Thyroid gland (tissue), 4 donors: ENCODE data around the gene SHTN1.

ENCODE experiments used
- CTCF ChIP-seq, 6 experiments: fragments of 200-600 bp in 3 of 6; fragments of 450-650 bp in 3 of 6; sonication (generic) in 3 of 6; IDR thresholded peaks; one replicate each; pipeline ENCODE4 v1.5.1; 2016 to 2019; ENCODE audit warnings: antibody characterized with exemption in 6 of 6, mild to moderate bottlenecking in 2 of 6, inconsistent platforms in 1 of 6, moderate library complexity in 1 of 6
- POLR2A ChIP-seq, 2 donors: fragments of 450-650 bp; IDR thresholded peaks; one replicate each; pipeline ENCODE4 v1.6.1; 2017; ENCODE audit warnings: antibody characterized with exemption in 2 of 2, mild to moderate bottlenecking in 2 of 2, moderate library complexity in 1 of 2

- TF ChIP-seq CTCF (IDR thresholded peaks at IDR 0.05) = no peak
- no peak for TF ChIP-seq POLR2A (IDR thresholded peaks at IDR 0.05)
Observed at GRCh38 chr10:116926426-116926825, 78.6 kb downstream of the SHTN1 start.
